ENCODE data around the gene EYA2.

Gene EYA2

GRCh38 chr20:47235111-47235510, 340.5 kb downstream of the EYA2 start:
- no peak for DNase-seq

DNA sequence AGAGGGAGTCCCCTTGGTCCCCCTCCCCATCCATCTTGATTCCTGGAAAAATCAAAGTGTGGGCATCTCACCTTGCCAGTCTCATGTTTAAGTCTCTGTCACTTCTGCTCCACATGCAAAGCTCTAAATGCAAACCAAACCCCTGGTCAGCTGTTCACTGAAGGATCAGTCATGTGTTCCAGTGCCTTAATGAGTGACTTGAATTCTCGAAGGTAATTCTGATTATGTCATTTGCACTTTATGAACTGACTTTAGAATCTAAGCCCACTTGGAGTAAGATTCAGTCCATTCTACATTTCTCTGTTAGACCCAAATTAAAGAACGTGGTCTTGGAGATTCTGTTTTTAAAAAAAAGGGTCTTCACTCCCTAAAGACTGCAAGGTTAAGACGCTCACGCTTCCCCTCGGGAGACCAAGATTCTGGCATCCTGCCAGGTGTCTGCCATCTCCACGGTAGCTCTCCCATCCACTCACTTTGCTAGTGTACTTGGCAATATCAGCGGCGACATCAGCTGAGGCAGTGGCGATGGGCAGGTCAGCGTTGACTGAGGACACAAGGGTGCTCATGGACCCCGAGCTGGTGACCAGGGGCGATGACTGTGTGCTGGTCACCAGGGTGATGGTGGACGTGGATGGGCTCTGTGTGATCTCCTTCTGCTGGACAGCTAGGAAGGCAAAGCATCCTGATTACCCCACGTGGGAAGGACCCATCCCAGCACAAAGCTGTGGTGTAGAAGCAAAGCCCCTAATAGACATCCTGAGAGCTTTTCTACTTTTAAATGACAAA, 341.4 kb downstream of the EYA2 start:
- no peak for DNase-seq

GRCh38 chr20:47236639-47236900, 341.9 kb downstream of the EYA2 start:
- no peak for DNase-seq

GRCh38 chr20:47237715-47238114, 343.1 kb downstream of the EYA2 start:
- no peak for DNase-seq
